ENCODE results near the gene PODN. TPM values are rescaled to one million over a fixed set of nuclear protein-coding genes. Genes with fewer than 3 reads are reported as not detected.

PODN gene
- total and polyA plus RNA-seq, 2 experiments from 2014 or later: 3.9 to 9.2 TPM

DNA sequence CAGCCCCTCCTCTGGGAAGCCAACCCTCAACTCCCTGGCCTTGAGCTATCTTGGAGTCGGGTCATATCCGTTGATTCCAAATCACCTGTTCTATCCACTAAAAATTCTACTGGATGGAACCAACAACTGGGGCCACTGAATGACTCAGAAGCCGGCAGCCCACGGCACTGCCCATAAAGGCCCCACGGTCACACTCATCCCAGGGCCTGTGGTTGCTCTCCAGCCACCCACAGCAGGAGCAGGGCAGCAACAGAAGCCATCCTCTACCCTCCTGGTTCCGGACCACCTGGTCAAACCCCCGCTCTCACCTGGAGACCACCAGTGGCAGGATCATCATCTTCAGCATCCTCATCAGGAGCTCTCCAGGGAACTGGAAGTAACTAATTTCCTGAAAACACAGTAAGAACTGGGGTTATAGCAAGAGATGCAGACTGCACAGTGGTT, 72.1 kb downstream of the PODN start:
- no peak overlapping the region for H3K4me3 ChIP-seq
- TF ChIP-seq EZH2 (IDR thresholded peaks at IDR 0.05; ENCODE audit: borderline replicate concordance) (no peak), EZH2phosphoT487 (IDR thresholded peaks at IDR 0.05; ENCODE audit: low read depth, severe bottlenecking, unreplicated experiment) (no peak), CTCF (IDR thresholded peaks at IDR 0.05; ENCODE audit: poor library complexity) (no peak)
- 98% methylated on average over 7 of the region's 7 CpGs for WGBS (ENCODE audit: low lambda C conversion rate, missing lambda C conversion rate)
- H3K4me1 ChIP-seq (ENCODE audit: insufficient read depth): peaks cover 4% of the 10 kb centered on the region
- H3K27ac ChIP-seq: no peak overlapping the region
- no peak overlapping the region for H2AFZ ChIP-seq
- H4K20me1 ChIP-seq (ENCODE audit: insufficient read depth, poor library complexity, severe bottlenecking): no peaks in the 10 kb centered on the region
- DNase-seq (ENCODE audit: low spot score): no peak
- no peaks in the 10 kb centered on the region for H3K79me2 ChIP-seq
- H3K36me3 ChIP-seq (replicated peaks; ENCODE audit: insufficient read depth, low read depth): no peaks in the 10 kb centered on the region
- H3K9me3 ChIP-seq (ENCODE audit: low read depth): peaks cover 6% of the 10 kb centered on the region
- H3K4me2 ChIP-seq: no peak overlapping the region
- H3K27me3 ChIP-seq: no peaks in the 10 kb centered on the region
- H3K9me2 ChIP-seq (replicated peaks; ENCODE audit: insufficient read depth): no peaks in the 10 kb centered on the region

Small RNAs within 50 kb of the gene (small RNA-seq; reads per million reads assigned to genes)
- not detected for gene HIGD1AP11

Other genes with a start within 250 kb of the PODN start
- 1.1 and 1.8 TPM in 2 replicates for gene ZYG11A, start 219.5 kb upstream of the PODN start, total RNA-seq
- gene ZYG11A, start 219.5 kb upstream of the PODN start, polyA plus RNA-seq: 0.40 TPM in 2 replicates
- 46.9 and 67.4 TPM in 2 replicates for gene ECHDC2, start 140.5 kb upstream of the PODN start, total RNA-seq
- gene ECHDC2, start 140.5 kb upstream of the PODN start, polyA plus RNA-seq: 99.5 and 106 TPM in 2 replicates
- 271 and 310 TPM in 2 replicates for gene SCP2, start 134.9 kb upstream of the PODN start, total RNA-seq
- gene SCP2, start 134.9 kb upstream of the PODN start, polyA plus RNA-seq: 155 and 201 TPM in 2 replicates
- not detected in 2 replicates for gene SLC1A7, start 80.4 kb downstream of the PODN start, total RNA-seq
- gene SLC1A7, start 80.4 kb downstream of the PODN start, polyA plus RNA-seq: 0.46 TPM in 1 of 2 replicates, not detected in the other
- 25.0 and 29.3 TPM in 2 replicates for gene CPT2, start 134.6 kb downstream of the PODN start, total RNA-seq
- gene CPT2, start 134.6 kb downstream of the PODN start, polyA plus RNA-seq: 22.8 and 29.1 TPM in 2 replicates
- gene CZIB, start 158.4 kb downstream of the PODN start, total RNA-seq: 40.7 and 51.9 TPM in 2 replicates
- 53.9 and 61.0 TPM in 2 replicates for gene CZIB, start 158.4 kb downstream of the PODN start, polyA plus RNA-seq
- gene MAGOH, start 176.3 kb downstream of the PODN start, total RNA-seq: 28.4 and 31.8 TPM in 2 replicates
- gene MAGOH, start 176.3 kb downstream of the PODN start, polyA plus RNA-seq: 26.7 and 35.2 TPM in 2 replicates

Data from hepatocyte (in vitro differentiated cells).